Mucosa of rectum (tissue), 2 donors: ENCODE results near the gene BANP.
A peak's percentile ranks its signal among the peaks of the same experiment; 100 is the strongest.
"Not testable (repeated sequence)": the region's sequence is repeated elsewhere in the genome, so short reads cannot be mapped to it uniquely, and the experiment has no call there.

Source experiments
- H3K27ac ChIP-seq, 2 donors: one replicate each; pipeline ENCODE4 v1.7.0; 2013; ENCODE audit warnings: inconsistent platforms in 2 of 2, low read depth in 2 of 2, low read length in 2 of 2
- H3K27me3 ChIP-seq, 2 donors: one replicate each; pipeline ENCODE4 v1.7.0; 2013; ENCODE audit warnings: low read length in 2 of 2; ENCODE audit not compliant: control insufficient read depth in 2 of 2, insufficient read depth in 2 of 2
- H3K36me3 ChIP-seq, 2 donors: one replicate each; pipeline ENCODE4 v1.7.0; 2013; ENCODE audit warnings: low read length in 2 of 2; ENCODE audit not compliant: control insufficient read depth in 2 of 2, insufficient read depth in 2 of 2
- H3K4me1 ChIP-seq, 2 donors: one replicate each; pipeline ENCODE4 v1.7.0; 2013; ENCODE audit warnings: low read length in 2 of 2, mild to moderate bottlenecking in 1 of 2; ENCODE audit not compliant: control insufficient read depth in 2 of 2, insufficient read depth in 2 of 2
- H3K4me3 ChIP-seq, 2 donors: one replicate each; pipeline ENCODE4 v1.7.0; 2013; ENCODE audit warnings: low read length in 2 of 2
- H3K9ac ChIP-seq, 2 donors: one replicate each; pipeline ENCODE4 v1.7.0; 2013; ENCODE audit warnings: low read length in 2 of 2, low read depth in 1 of 2, mild to moderate bottlenecking in 1 of 2
- H3K9me3 ChIP-seq, 2 donors: one replicate each; pipeline ENCODE4 v1.7.0; 2013; ENCODE audit warnings: low read length in 2 of 2; ENCODE audit not compliant: control insufficient read depth in 2 of 2
- donor health status: healthy.
- donor health status: Normal muscosa, but diverticular disease.

Gene BANP

DNA sequence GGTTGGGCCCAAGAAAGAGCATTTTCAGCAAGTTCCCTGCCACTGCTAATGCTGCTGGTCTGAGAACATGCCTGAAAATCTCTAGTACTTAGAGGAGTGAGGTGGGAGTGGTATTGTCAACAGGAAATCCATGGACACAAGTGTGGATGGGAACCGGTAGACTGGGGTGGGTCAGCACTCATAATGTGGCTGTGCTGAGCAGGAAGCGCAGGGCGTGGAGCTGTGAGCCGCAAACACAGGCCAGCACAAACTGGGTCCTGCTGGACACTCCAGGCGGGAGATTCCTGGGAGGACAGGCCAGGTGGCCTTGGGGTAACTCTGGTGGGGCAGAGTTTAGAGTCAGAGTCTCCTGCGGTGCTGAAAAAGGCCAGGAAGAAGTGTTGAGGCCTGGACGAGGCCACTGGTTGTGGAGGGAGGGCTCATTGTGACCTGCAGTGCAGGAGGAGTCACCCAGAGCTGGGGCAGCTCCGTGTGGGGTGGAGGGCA lies 62.6 kb downstream of the BANP start:
- Histone ChIP-seq H3K27me3 (no peaks in the 10 kb centered on the region), H3K9ac (peak overlapping the region; percentile 47 to 66), H3K27ac (peak overlapping the region; percentile 93 to 95), H3K4me1 (peaks cover 20 to 27% of the 10 kb centered on the region in 2 donors), H3K4me3 (peak overlapping the region; percentile 25 to 37), H3K9me3 (no peaks in the 10 kb centered on the region), H3K36me3 (peaks cover 9 to 10% of the 10 kb centered on the region in 2 donors)

DNA sequence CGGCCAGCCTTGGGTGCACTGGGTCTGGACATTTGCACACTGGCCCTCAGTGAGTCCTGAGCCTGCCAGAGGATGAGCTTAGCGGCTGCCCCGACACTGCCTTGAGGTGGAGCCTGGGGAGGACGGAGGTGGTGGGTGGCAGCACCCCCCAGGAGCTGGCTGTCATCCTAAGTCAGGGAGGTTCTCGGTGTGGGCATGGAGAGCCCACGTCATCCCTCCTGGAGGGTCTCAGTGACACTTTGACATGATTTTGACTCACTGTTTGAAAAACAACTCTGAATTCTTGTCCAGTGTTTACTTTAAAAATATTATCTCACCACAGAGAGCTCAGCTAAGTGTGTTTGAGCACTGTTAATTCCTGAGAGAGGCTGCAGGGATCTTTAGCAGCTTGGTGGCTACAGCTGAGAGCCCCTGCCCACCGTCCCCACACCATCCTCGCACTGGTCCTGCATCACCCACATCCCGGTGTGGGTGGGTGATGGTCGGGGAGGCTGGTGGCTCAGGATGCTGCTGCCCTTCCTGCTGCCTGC lies 63.1 kb downstream of the BANP start:
- Histone ChIP-seq H3K36me3 (peaks cover 9 to 12% of the 10 kb centered on the region in 2 donors), H3K9ac (peak overlapping the region; percentile 47 to 66), H3K4me1 (peaks cover 20 to 27% of the 10 kb centered on the region in 2 donors), H3K27me3 (no peaks in the 10 kb centered on the region), H3K9me3 (no peaks in the 10 kb centered on the region), H3K4me3 (peak overlapping the region; percentile 25 to 37), H3K27ac (peak overlapping the region; percentile 93 to 95)

DNA sequence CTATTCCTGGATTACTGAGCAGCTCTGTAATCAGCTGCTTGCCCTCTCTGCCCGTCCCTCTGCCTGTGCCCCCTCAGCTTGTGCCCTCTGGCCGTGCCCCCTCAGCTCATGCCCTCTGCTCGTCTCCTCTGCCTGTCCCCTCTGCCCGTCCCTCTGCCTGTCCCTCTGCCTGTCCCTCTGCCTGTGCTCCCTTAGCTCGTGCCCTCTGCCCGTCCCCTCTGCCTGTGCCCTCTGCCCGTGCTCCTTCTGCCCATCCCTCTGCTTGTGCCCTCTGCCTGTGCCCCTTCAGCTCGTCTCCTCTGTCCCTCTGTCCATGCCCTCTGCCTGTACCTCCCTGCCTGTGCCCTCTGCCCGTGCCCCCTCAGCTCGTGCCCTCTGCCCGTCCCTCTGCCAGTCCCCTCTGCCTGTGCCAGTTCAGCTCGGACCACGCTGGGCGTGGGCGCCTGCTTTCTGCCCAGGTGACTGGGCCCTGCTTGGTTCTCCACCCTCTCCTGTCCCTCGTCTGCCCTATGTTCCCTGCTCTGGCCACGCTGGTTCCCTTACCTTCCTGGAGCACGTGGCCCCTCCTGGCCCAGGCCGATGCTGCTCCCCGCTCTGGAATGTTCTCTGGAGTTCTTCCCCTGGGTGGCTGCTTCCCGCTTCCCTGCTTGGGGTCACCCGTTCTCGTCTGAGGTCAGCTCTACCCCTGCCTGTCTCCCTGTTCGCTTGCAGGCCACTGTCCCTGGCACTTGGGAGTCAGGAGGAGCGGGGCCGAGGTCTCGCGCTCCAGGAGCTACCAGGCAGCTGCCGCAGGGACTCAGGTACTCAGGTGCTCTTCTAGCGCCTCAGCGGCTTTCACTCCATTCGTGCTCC lies 63.9 kb downstream of the BANP start:
- no peaks in the 10 kb centered on the region for H3K27me3 ChIP-seq
- H3K4me3 ChIP-seq, result no peak overlapping the region
- H3K27ac ChIP-seq, result peak overlapping the region; percentile 93 to 95
- H3K9me3 ChIP-seq, result no peaks in the 10 kb centered on the region
- H3K9ac ChIP-seq, result peak overlapping the region in 1 of 2 donors; percentile 66
- peaks cover 20 to 27% of the 10 kb centered on the region in 2 donors for H3K4me1 ChIP-seq
- peaks cover 12 to 14% of the 10 kb centered on the region in 2 donors for H3K36me3 ChIP-seq

DNA sequence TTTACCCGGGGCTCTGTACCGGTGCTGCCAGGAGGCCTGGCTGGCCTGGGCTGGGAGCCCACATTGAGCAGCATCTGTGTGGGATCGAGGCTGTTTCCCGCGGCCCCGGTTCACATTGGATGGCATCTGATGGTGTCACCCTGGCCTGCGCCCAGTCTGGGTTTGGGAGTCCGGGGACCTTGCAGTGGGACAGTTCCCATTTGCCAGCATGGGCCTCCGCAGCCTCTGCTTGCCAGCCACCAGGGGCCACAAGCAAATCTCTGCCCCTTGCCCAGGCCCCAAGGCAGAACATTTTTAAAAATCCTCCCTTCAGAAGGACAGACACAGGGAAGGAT lies 64.5 kb downstream of the BANP start:
- Histone ChIP-seq H3K4me3 (no peak overlapping the region), H3K9ac (no peak overlapping the region), H3K36me3 (peaks cover 11 to 13% of the 10 kb centered on the region in 2 donors), H3K9me3 (no peaks in the 10 kb centered on the region), H3K27ac (no peak overlapping the region), H3K27me3 (no peaks in the 10 kb centered on the region), H3K4me1 (peaks cover 20 to 27% of the 10 kb centered on the region in 2 donors)

DNA sequence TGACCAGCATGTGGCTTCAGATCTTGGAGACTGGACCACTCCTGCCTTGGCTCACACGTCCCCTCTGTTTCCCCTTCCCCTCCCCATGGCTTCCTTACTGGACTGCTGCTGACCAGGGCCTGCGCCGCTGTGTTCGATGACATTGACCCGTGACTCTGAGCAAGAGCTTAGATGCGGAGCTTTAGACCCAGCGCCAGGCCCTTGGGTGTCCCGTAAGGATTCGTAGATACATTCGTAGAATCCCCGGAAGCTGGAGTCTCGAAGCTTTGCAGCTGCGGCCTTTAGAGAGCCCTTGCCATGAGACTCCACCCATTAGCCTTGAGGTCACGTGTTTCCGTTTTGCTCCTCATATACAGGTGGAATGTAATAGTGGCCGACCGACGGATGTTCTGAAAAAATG lies 65.2 kb downstream of the BANP start:
- peaks cover 8 to 11% of the 10 kb centered on the region in 2 donors for H3K36me3 ChIP-seq
- H3K27ac ChIP-seq, H3K27me3 ChIP-seq, H3K9ac ChIP-seq, H3K9me3 ChIP-seq, H3K4me3 ChIP-seq: not testable (repeated sequence)
- H3K4me1 ChIP-seq, result peaks cover 20 to 27% of the 10 kb centered on the region in 2 donors

DNA sequence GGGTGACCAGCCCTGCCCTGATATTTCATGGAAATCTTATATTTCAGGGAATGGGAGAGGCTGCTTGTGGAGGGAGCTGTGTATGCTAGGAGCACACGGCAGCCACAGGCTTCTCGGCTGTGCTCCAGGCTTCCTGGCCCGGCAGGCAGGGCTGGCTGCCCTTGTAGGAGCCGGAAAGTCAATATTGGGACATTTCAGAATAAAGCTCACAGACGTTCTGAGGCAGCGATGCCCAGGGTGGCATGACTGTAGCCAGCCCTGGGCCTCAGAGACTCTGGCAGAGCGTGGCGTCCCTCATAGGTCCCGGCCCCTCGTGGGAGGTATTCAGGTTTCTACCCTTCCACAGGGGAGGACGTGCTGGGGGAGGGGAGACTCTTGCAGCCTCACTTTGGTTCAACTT lies 65.7 kb downstream of the BANP start:
- H3K4me1 ChIP-seq, result peaks cover 20 to 27% of the 10 kb centered on the region in 2 donors
- H3K27me3 ChIP-seq, result no peaks in the 10 kb centered on the region
- H3K9me3 ChIP-seq, result no peaks in the 10 kb centered on the region
- no peak overlapping the region for H3K4me3 ChIP-seq
- peaks cover 8 to 11% of the 10 kb centered on the region in 2 donors for H3K36me3 ChIP-seq
- H3K27ac ChIP-seq, result no peak overlapping the region
- H3K9ac ChIP-seq, result no peak overlapping the region

DNA sequence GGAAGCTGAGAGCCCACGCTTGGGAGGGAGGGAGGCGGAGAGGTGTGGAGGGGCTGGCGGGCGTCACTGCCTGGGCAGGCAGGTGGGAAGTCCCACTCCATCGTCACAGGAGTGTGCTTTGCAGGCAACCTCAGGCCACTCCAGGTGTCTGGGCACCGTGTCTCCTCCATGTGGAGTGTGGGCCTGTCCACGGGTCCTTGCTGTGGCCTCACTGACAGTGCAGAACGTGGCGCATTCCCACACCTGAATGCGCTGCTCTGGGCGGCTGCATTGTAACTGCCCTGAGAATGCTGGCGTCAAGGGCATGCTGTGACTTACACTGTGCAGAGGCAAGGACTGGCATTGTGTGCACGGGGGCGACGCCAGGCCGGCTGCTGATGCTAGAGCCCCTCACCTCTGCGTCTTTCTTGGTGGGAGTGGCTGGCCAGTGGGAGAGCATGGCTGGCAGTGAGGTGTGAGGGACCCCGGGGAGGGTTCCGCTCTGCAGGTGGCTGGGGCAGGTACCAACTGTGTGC lies 66.4 kb downstream of the BANP start:
- H3K27me3 ChIP-seq, result no peaks in the 10 kb centered on the region
- no peak overlapping the region for H3K27ac ChIP-seq
- H3K9ac ChIP-seq, result no peak overlapping the region
- peaks cover 18 to 27% of the 10 kb centered on the region in 2 donors for H3K4me1 ChIP-seq
- H3K36me3 ChIP-seq, result peaks cover 11 to 16% of the 10 kb centered on the region in 2 donors
- no peaks in the 10 kb centered on the region for H3K9me3 ChIP-seq
- H3K4me3 ChIP-seq, result no peak overlapping the region

DNA sequence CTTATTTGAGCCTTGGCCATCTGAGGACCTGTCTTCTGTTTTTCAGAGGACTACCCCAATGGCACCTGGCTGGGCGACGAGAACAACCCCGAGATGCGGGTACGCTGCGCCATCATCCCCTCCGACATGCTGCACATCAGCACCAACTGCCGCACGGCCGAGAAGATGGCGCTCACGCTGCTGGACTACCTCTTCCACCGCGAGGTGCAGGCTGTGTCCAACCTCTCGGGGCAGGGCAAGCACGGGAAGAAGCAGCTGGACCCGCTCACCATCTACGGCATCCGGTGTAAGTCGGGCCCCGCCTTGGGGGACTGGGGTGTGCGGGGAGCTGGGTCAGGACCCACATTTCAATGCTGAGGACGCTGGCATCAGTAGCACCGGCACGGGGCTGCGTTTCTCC lies 67.1 kb downstream of the BANP start:
- H3K36me3 ChIP-seq, result peaks cover 11 to 16% of the 10 kb centered on the region in 2 donors
- not testable (repeated sequence) for H3K9me3 ChIP-seq, H3K27me3 ChIP-seq

DNA sequence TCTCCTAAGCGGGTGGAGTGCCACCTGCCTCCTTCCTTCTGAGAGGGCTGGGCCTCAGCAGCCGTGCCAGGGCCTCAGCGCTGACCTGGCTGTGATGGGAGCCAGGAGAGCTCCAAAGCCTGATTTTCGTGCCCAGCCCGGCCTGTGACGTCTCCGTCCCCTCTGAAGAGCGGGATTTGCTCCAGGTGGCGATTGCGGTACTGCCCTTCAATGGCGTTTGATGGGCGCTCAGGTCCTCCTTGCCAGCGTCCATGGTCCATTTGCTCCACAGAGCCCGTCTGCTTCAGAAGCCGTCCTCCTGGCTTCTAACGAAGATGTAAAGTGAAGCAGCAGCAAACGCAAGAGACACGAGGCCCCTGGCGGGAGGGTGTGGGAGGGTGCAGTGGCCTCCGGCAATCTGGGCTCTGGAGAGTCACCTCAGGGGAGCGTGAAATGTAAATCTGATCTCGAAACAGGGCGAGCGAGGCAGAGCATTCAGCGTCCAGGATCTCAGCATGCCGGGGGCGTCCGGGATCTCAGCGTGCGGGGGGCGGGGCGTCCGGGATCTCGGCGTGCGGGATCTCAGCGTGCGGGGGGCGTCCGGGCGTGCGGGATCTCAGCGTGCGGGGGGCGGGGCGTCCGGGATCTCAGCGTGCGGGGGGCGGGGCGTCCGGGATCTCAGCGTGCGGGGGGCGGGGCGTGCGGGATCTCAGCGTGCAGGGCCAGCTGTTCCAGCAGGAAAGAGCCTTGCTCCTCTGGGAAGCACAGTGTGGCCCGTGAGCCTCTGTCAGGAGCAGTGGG lies 68.0 kb downstream of the BANP start:
- H3K9ac ChIP-seq, H3K4me3 ChIP-seq, H3K27me3 ChIP-seq, H3K27ac ChIP-seq, H3K9me3 ChIP-seq: not testable (repeated sequence)
- Histone ChIP-seq H3K4me1 (peaks cover 9 to 12% of the 10 kb centered on the region in 2 donors), H3K36me3 (peaks cover 11 to 16% of the 10 kb centered on the region in 2 donors)

More for the DNA sequence above, 67.1 kb downstream of the BANP start:
- H3K9ac ChIP-seq, H3K27ac ChIP-seq, H3K4me3 ChIP-seq: not testable (repeated sequence)
- peaks cover 17 to 20% of the 10 kb centered on the region in 2 donors for H3K4me1 ChIP-seq
